ENCODE measurements around the gene BICRAL.
"Not testable (repeated sequence)": the region's sequence is repeated elsewhere in the genome, so short reads cannot be mapped to it uniquely, and the experiment has no call there.

The BICRAL gene

DNA sequence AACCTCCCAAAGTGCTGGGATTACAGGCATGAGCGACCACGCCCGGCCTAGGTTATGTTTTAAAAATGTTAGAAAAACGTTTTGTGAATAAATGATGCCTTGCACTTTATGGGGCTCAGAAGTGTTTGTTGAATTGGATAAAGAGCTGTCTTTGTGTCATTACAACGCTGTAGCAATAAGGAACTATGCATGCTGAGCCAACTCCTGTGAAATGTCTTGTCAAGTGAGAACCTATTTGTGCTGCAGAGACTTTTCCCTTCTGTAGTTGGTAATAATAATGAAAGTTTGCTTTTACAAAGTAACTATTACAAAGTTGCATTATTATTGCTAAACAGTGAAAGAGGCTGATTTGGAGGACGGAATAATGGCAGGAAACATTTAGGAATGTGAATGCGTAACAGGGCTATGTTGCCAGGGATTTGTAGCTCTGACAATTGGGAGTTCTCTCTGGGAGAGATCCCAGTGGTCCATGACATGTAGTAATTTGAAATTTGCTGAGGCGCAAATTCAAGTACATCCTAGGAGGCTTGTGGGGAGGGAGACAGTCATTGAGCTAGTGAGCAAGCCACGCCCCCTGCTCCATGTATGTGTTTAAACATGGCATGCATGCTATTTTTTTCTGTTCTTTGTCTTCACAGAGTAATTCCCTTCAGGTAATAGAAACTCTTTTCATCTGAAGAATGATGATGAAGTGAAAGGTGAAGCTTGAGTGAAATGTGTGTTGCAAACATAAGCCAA, 16.8 kb upstream of the BICRAL start:
- in situ Hi-C loops (cut with MboI; ENCODE audit: low sequenced_read_pairs) = no loop called here

DNA sequence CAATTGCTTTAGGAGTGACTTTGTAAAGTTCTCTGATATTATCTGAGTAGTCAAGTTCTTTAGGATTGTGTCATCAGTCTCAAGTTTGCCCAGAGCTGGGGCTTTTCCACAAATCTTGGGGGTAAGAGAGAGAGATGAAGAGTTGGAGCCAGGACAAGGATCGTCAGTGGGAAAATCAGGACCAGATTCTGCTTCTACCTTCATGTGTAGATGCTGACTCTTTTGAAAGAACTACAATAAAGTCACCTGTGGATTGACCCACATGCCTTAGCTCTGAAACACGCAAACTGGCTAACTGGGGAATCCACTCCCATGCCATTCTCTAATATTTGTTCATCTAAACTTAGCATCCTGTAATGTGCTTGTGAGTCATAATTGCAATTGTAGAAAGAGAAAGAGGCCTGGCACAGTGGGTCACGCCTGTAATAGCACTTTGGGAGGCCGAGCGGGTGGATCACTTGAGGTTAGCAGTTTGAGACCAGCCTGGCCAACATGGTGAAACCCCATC, 15.6 kb upstream of the BICRAL start:
- in situ Hi-C loops (cut with MboI; ENCODE audit: low sequenced_read_pairs) = no loop called here

- in situ Hi-C loops (cut with MboI; ENCODE audit: low sequenced_read_pairs) = no loop called here
These were observed 12.8 kb upstream of the BICRAL start for GRCh38 chr6:42769051-42769450.

GRCh38 chr6:42769836-42770235, 12.0 kb upstream of the BICRAL start:
- in situ Hi-C loops (cut with MboI; ENCODE audit: low sequenced_read_pairs) = no loop called here

DNA sequence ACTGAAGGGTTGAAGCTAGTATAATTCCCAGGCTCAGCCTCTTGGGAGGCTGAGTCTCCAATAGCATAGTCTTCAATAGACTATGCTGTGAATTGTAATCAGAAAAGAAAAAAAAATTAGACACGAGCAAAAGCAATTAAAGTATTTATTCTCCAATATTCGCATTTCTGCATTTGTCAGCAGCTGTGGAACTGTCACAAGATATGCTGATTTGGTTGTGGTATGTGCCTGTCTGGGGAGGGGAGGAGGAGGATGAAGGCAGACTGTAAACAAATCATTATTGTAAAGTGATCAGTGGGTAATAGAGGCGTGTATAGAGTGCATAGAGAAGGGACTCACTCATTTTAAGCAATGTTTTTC, 10.1 kb upstream of the BICRAL start:
- in situ Hi-C loops (cut with MboI; ENCODE audit: low sequenced_read_pairs) = no loop called here

- in situ Hi-C loops (cut with MboI; ENCODE audit: low sequenced_read_pairs) = no loop called here
These were observed 7.7 kb upstream of the BICRAL start for GRCh38 chr6:42774201-42774600.

GRCh38 chr6:42774821-42775487, 6.9 kb upstream of the BICRAL start:
- in situ Hi-C loops (cut with MboI; ENCODE audit: low sequenced_read_pairs) = not testable (repeated sequence)

- in situ Hi-C loops (cut with MboI; ENCODE audit: low sequenced_read_pairs) = no loop called here
These were observed 4.6 kb upstream of the BICRAL start for GRCh38 chr6:42777126-42777822.

DNA sequence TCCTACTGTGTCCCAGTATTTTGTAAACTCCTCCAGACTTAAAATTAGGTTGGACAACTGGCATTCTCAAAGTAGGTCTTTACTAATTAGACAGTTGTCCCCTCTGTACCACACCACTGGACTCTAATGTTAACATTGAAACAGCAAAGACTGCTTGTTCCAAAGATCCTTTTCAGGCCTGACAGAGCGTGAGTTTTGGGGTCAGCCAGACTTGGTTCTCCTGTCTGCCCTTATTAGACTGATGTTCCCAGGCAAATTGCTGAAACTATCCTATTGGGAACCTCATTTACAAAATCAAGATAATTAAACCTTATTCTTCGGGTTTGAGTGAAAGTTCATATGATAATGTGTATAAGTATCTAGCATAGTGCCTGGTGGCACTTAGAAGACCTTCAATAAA, 3.7 kb upstream of the BICRAL start:
- in situ Hi-C loops (cut with MboI; ENCODE audit: low sequenced_read_pairs) = no loop called here

DNA sequence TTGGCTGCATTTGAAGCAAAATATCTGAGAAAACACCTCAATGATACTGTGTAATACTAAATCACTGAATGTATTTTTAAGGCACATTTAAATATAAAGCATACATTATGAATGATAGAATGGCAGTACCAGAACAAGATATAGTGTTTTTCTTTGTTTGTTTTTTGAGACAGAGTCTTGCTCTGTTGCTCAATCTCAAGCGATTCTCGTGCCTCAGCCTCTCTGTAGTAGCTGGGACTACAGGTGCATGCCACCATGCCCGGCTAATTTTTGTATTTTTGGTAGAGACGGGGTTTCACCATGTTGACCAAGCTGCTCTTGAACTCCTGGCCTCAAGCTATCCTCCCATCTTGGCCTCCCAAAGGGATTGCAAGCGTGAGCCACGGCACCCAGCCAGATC, 2.3 kb upstream of the BICRAL start:
- in situ Hi-C loops (cut with MboI; ENCODE audit: low sequenced_read_pairs) = no loop called here

- in situ Hi-C loops (cut with MboI; ENCODE audit: low sequenced_read_pairs) = no loop called here
These were observed 381 bp upstream of the BICRAL start for GRCh38 chr6:42781546-42781795.

GRCh38 chr6:42782689-42783176, 881 bp downstream of the BICRAL start:
- in situ Hi-C loops (cut with MboI; ENCODE audit: low sequenced_read_pairs) = no loop called here

- in situ Hi-C loops (cut with MboI; ENCODE audit: low sequenced_read_pairs) = no loop called here
These were observed 1.5 kb downstream of the BICRAL start for GRCh38 chr6:42783177-42783875.

DNA sequence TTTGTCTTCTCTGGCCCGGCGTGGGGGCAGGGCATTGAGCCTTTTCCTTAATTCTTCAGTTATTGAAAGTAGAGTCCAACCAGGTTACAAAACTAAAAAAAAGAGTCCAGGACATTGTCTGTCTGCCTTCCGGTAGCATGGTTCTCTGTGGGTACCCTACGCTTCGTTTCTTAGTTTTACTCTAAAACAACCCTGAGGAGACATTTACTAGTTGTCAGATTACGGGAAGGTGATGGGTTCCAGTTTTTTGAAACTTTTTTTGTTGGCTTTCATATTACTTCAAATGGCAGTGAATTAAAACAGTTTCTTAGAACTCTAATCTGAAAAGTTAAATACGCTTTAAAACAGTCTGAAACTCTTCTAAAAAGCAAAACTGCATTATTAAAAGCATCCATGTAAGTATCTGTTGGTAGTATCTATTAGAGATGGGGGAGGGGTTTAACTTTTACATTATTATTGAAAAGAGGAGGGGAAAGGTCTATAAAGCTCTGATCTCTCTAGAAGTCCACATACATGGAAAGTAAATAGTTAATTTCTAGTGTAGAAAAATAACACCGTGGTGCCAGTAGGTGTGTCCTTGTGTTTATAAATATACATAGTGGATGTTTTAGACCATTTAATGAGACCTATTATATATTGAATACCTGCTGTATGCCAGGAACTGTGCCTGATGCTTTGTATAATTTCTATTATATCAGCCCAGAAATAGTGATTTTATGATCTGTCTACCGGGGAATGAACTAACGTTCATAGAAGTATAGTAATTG, 2.2 kb downstream of the BICRAL start:
- in situ Hi-C loops (cut with MboI; ENCODE audit: low sequenced_read_pairs) = no loop called here

GRCh38 chr6:42784717-42785498, 3.1 kb downstream of the BICRAL start:
- in situ Hi-C loops (cut with MboI; ENCODE audit: low sequenced_read_pairs) = no loop called here

DNA sequence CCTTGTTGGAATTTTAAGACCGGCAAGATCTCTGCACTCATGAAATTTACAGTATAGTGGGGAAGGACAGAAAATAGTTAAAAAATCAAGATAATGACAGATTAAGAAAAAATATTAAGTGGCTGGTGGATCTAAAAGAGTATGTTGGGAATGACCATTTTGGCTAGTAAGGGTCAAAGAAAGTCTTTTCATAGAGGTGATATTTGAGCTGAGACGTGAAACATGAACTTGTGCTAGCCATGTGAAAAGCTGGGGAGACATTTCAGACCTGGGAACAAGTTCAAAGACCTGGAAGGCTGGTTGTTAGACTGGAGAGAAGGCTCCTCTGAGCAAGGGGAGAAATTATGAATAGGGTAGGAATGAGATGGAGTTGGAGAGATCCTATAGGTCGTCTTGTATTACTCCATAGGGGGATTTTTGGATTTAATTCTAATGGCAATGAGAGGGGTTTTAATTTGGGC, 4.7 kb downstream of the BICRAL start:
- in situ Hi-C loops (cut with MboI; ENCODE audit: low sequenced_read_pairs) = no loop called here

DNA sequence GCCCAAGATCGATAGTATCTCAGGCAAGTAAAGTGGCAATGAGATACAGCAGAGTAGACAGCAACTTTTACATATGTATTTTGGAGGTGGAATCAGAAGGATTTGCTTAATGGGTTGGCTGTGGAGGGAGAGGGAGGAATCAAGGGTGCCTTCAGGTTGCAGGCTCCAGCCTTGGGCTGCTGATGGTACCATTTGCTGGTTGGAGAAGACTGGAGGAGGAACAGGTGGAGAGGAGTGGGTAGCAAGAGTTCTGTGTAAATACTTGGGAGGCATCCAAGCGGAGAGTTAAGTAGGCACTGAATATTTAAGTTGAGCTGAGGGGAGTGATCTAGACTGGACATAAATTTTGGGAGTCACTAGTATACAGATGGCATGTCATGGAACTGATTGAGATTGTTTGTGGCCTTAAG, 5.2 kb downstream of the BICRAL start:
- in situ Hi-C loops (cut with MboI; ENCODE audit: low sequenced_read_pairs) = no loop called here

DNA sequence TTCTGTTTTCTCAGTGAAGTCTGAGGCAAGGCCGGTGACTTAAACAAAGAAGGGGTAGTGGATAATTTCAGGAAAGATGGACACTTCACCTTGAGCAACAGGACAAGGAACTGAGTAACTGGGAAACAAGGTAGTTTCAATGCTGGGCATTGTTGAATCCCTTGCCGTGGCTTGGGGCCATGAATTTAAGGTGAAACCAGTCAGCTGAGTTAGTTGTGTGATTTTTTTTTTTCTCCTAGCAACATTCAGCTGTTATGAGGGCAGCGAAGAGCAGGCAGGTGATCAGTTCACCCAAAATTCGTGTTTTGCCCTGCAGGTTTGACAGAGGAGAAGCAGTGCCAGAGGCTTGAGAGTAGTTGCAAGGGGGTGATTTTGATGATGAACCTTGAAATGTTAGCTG, 6.8 kb downstream of the BICRAL start:
- in situ Hi-C loops (cut with MboI; ENCODE audit: low sequenced_read_pairs) = no loop called here

GRCh38 chr6:42790549-42791181, 8.8 kb downstream of the BICRAL start:
- in situ Hi-C loops (cut with MboI; ENCODE audit: low sequenced_read_pairs) = no loop called here

Measured in HL-60/S4 treated with retinoic acid at 250 ng/mL for 4 days and 3 days (cell line).